HG03520 (cell line): ENCODE data around the gene FAM13A.

ENCODE experiments used
- ATAC-seq: cut with Tn5 transposase; IDR thresholded peaks from one replicate; pipeline ENCODE4 v1.9.1; 2021; ENCODE audit warnings: mild to moderate bottlenecking, moderate library complexity; ENCODE audit not compliant: unreplicated experiment

FAM13A gene

DNA sequence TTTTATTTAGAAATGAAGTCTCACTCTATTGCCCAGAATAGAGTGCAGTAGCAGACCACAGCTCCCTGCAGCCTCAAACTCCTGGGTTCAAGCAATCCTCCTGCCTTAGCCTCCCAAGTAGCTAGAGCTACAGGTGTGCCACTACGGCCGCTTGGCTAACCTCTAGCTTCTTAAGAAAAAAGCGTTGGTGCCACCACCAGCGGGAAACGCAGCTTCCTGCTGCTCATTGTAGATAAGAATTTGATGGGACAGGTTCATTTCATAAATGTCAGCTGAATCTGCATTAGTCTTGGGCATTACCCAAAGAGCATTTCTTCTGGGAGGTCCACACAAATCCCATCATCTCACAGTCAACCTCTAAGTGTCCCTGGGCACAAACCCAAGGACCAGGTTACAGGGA lies 326.2 kb downstream of the FAM13A start:
- no peak for ATAC-seq

GRCh38 chr4:88729146-88729760 lies 327.7 kb downstream of the FAM13A start:
- no peak for ATAC-seq

- no peak for ATAC-seq
These were observed 328.8 kb downstream of the FAM13A start for GRCh38 chr4:88728146-88728545.

DNA sequence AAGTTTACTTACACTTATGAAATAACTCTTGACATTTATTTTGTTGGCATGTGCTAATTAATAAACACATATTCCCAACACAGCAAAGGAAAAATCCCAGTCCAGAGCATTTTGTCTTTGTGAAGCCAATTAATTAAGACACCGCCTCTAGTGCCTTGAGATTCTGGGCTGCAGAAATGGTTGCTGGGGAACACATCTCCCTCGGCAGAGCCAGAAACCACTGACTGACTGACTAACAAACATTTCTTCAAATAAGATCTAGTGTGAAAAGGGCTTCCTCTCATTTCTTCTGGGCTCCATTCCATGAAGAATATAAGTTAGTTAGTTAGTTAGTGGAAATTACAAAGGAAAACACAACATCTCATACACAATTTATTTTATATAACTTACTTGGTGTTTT lies 331.0 kb downstream of the FAM13A start:
- no peak for ATAC-seq

DNA sequence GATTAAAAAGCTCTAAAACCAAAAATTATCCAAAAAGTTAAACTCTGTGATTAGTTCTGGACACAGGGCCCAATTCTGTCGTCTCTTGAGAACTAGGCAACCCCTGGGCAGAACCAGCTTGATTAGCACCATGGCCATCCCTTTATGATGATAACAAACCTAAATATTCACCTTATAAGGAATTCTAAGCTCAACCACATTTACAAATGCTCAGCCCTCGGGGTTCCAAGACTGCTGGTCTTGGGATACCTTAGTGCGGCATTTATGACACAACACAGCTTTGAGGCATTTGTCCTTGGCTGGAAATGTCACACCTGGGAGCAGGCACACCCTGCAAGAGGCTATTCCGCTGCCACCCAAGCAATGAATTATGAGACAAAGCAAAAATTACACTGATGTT lies 331.8 kb downstream of the FAM13A start:
- no peak for ATAC-seq

DNA sequence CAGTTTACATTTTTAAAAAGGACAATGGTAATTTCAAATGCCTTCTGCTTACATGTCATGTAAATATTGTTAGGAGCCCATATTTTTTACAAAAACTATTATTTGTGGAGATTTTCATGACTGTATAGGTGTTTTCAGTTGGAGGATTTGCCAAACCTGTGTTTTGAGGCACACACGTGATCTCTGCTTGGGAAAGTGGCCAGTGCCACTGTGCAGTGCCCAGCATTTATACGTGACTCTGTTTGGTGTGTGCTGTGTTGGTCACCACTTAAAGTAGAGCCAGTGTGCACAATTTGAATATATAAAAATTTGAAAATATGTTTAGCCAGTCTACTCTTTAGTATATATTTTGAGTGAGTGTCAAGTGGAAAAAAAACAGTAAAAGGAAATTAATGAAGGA lies 332.6 kb downstream of the FAM13A start:
- no peak for ATAC-seq

DNA sequence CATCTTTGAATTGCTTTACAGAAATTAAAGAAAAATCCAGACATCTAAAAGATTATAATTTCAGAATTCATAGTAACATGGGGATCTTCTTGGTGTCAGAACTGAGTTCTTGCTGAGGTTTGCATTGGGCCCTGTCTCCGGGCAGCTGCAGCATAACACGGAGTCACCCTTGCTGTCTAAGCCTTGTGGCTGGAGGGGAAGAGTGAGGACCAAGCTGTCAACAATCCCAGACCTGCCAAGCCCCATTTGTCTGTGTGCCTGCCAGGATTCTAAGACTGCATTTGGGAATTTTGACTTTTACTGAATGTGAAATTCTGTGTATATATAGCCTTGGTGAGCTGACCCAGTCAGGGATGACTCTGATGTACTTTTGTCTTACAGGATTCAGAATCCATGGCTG lies 334.2 kb downstream of the FAM13A start:
- no peak for ATAC-seq

- no peak for ATAC-seq
These were observed 334.7 kb downstream of the FAM13A start for GRCh38 chr4:88722276-88722780.

DNA sequence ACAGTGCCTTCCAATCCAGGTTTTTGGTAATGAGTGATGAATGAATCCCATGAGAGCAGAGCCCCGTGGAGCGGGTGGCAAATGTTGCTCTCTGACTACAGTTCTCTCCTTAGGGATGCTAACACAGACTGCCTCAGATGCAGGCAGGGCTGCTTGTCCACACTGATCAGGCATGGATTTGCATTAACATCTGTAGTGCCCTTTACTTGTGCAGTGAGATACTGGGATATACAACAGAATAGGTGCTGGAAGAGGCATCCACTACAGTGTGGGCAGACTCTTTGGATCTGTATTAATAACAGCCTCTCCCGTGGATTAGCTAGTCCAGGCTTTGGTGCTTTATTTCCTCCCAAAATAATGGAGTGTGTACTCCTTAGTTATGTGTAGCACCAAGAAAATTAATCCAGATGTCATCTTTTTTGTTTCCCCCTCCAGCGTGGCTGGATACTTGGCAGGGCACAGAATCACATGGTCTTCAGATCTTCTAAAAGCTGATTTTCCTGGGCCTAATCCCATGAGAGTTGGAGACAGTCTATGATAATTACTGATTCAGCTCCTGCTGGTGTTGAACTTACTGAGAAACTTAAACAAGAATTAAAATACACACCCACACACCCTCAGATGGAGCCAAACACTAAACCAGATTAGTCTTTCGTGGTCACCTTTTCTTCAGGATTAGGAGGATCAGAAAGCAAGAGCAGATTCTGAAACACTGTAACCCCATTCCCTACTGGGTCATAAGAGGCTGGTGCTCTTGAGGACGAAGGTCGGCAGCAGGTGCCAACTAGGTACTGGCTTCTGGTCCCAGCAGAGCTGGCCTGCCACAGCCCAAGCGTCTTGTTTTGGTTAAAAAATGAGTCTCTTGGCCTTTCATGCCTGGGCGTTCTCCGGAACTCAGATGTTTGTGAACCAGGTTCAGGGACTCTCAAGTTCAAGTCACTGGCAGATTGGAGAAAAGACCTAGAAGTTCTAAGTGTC lies 336.2 kb downstream of the FAM13A start:
- ATAC-seq = no peak

DNA sequence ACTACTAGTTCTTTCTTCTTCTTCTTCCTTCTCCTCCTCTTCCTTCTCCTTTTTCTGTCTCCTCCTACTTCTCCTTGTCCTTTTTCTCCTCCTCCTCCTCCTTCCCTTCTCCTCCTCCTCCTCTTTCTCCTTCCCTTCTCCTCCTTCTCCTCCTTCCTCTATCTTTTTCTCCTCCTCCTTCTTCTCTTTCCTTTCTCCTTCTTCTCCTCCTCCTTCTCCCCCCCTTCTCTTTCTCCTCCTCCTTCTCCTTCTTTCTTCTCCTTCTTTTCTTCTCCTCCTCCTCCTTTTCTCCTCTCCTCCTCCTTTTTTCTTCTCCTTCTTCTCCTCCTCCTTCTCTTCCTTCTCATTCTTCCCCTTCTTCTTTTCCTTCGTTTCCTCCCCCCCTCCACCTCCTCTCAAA lies 337.6 kb downstream of the FAM13A start:
- no peak for ATAC-seq

DNA sequence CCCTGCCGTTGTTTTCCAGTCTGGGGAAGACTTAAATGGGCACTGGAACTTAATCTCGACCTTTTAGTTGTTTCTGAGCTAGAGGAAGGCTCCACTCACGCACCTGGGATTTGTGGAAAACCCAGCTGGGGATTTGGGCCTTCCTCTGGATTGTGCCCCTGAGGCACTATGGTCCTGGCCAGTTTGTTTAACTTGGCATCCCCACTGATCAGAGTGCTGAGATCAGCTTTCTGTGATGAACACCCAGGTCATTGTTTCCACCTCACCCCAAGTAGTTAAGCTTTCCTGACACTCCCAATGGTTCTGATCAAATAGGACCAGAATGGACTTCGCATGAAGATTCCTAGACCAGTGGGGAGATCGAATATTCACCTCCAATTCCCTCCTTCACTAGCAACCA lies 338.9 kb downstream of the FAM13A start:
- no peak for ATAC-seq

DNA sequence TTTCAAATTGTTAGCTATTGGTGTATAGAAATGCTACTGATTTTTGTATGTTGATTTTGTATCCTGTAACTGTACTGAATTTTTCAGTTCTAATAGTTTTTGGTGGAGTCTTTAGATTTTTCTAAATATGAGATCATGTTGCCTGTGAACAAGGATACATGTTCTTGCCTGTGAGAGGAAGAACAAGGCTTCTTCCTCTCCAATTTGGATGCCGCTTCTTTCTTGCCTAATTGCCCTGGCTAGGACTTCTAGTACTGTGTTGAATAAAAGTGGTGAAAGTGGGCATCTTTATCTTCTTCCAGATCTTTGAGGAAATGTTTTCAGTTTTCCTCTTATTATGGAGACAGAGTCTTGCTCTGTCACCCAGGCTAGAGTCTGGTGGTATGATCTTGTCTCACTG lies 343.2 kb downstream of the FAM13A start:
- ATAC-seq = no peak

- no peak for ATAC-seq
These were observed 347.0 kb downstream of the FAM13A start for GRCh38 chr4:88709989-88710388.

- no peak for ATAC-seq
These were observed 350.4 kb downstream of the FAM13A start for GRCh38 chr4:88706574-88706973.

- ATAC-seq = no peak
These were observed 351.0 kb downstream of the FAM13A start for GRCh38 chr4:88705805-88706492.

DNA sequence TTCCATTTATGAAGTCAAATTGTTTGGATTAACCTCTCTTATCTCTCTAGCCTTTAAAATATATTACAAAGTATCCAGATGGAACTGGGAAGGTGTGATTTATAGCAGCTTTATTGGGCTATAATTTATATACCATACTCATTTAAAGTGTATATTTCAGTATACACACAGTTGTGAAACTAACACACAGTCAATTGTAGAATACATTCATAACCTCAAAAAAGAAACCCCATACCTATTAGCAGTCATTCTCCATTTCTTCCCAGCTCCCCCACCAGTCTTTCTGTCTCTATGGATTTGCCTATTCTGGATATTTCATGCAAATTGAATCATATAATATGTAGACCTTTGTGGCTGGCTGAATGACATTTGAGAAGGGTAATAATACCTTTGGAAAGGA lies 351.8 kb downstream of the FAM13A start:
- no peak for ATAC-seq

- no peak for ATAC-seq
These were observed 354.2 kb downstream of the FAM13A start for GRCh38 chr4:88702782-88703181.

GRCh38 chr4:88698519-88698918 lies 358.5 kb downstream of the FAM13A start:
- no peak for ATAC-seq

DNA sequence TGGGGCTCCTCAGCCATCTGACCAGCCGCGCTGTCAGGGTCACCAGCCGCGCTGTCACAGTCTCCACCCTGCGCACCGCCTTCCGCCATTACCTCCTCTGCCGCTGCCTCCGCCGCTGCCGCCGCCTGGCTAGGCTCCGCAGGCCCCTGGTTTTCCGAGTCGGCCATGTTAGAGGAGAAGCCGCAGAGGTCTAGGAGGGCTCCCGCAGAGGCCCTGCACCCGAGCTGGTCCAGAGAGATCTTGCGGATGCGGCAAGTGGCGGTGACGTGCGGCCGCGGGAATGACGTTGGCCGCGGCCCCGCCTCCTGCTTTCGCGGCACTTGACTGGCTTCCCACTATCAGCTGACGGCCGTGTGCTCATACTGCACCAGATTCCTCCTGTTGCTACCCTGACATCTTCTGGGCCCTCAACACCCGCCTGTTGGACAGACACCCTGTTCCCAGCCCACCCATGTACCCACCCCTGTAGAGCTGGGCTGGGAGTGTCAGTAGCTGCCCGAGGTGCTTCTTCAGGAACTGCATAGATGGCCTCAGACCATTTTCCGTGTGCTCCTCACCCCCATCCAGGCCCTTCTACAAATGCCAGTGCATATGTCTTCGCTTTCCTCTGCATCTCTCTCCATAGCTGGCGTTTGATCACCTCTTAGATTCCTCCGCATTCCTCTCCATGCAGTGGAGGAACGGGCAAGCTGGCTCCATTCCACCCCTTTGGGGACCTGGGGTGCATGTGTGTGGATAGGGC lies 359.2 kb downstream of the FAM13A start, which contains the start of gene NAP1L5:
Gene NAP1L5 (minus strand): TSS at position 242 of the 742 bp plus-strand sequence. CDS start 75 bp downstream, at position 167.
- ATAC-seq = peak; percentile 98

DNA sequence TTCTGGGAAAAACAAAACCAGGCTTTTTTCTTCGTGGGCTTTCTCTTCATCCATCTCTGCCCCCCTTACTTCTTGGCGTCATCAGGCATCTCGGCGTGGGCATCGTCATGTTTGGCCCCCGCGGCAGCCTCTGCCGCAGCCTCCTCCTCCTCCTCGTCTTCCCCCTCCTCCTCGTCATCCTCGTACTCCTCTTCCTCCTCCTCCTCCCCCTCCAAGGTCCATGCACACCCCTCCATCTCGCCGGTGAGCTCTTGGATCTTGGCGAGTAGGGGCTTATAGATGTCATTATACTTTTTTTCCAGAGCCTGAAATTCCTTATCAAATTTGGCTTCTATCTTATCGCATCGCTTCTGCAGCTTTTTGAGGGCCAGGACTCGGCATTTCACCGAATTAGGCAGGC lies 359.8 kb downstream of the FAM13A start:
- no peak for ATAC-seq

GRCh38 chr4:88696630-88697029 lies 360.4 kb downstream of the FAM13A start:
- no peak for ATAC-seq
